Measurements from ENCODE around the gene STAT3.

STAT3 gene

GRCh38 chr17:42317266-42317845, 70.9 kb downstream of the STAT3 start:
- in situ Hi-C loops (cut with MboI; ENCODE audit: low sequenced_read_pairs, unreplicated experiment): no loop called here
- TF ChIP-seq CTCF (IDR thresholded peaks at IDR 0.05; ENCODE audit: borderline replicate concordance, control extremely low read depth, extremely low read depth, insufficient read depth, missing control alignments): no peak
- DNase-seq (ENCODE audit: low spot score): no peak

DNA sequence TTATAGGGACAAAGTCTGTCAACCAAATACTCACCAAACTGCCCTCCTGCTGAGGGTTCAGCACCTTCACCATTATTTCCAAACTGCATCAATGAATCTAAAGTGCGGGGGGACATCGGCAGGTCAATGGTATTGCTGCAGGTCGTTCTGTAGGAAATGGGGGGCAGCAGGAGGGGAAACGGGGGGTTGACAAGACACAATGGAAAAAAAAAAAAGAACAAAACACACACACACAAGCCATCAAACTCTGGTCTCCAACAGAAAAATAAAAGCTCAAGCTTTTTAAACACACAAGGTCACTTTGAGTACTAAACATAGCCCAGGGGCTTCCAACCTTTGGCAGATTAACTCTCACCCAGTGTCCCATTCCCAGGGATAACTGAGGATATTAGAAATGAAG, 71.5 kb downstream of the STAT3 start:
- in situ Hi-C loops (cut with MboI; ENCODE audit: low sequenced_read_pairs, unreplicated experiment): no loop called here
- DNase-seq (ENCODE audit: low spot score): no peak
- no peak for TF ChIP-seq CTCF (IDR thresholded peaks at IDR 0.05; ENCODE audit: borderline replicate concordance, control extremely low read depth, extremely low read depth, insufficient read depth, missing control alignments)

DNA sequence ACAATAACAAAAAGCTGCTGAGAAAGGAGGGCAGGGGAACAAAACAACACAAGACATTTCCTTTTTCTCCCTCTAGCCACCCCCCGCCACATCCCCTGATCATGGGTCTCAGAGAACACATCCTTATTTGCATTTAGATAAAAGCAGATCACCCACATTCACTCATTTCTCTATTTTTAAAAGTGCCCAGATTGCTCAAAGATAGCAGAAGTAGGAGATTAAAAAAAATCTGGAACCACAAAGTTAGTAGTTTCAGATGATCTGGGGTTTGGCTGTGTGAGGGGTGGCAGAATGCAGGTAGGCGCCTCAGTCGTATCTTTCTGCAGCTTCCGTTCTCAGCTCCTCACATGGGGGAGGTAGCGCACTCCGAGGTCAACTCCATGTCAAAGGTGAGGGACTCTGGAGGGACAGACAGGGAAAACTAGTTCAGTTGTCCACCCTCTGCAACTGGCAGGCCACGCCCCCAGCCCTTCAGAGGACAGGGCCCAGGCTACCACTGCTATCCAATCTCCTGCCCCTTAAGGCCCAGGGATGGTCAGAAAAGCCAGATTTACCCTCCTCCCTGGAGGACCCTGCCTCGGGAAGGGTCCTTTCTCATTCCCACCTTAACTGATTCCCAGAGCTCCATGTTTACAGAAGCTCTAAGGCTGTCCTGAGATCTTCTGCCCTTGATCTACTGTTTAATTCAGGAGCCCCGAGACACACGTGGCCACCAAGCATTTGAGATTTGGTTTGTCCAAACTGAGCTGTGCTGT, 72.7 kb downstream of the STAT3 start:
- TF ChIP-seq CTCF (IDR thresholded peaks at IDR 0.05; ENCODE audit: borderline replicate concordance, control extremely low read depth, extremely low read depth, insufficient read depth, missing control alignments): no peak
- in situ Hi-C loops (cut with MboI; ENCODE audit: low sequenced_read_pairs, unreplicated experiment): no loop called here
- no peak for DNase-seq (ENCODE audit: low spot score)

DNA sequence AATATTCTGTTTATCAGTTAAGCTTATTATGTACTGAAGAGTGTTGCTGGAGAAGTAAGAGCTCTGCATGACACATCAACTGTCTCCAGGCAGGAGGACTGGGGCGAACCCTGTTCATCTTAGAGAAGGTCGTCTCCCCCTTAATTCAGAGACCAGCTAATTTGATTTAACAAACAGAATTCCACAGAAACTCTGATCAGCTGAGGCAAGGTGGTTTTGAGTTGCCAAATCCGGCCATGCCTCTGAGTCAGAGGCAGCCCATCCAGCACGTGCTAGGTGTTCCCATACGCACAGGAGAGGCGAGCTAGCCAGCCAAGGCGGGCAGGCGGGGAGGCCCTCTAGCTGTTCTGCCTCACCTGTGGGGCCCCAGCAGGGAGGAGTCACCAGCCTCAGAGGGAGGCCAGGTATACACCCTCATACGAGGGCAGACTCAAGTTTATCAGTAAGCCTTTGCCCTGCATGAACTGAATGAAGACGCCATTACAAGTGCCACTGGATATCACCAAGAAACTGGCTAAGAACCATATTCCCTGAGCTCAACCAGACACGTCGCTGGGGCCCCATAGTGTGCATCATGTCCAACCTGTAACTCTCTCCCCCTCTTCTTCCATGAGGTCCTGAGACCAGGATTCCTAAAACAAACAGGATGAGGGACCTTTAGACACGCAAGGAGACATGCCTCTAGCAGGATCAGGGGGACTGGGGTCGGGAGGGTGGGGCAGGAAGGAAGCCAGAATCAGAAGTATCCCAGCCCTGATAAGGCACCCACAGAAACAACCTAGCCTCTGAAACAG, 74.3 kb downstream of the STAT3 start:
- TF ChIP-seq CTCF (IDR thresholded peaks at IDR 0.05; ENCODE audit: borderline replicate concordance, control extremely low read depth, extremely low read depth, insufficient read depth, missing control alignments): no peak
- in situ Hi-C loops (cut with MboI; ENCODE audit: low sequenced_read_pairs, unreplicated experiment): no loop called here
- DNase-seq (ENCODE audit: low spot score): no peak

GRCh38 chr17:42313389-42313772, 74.9 kb downstream of the STAT3 start:
- no peak for TF ChIP-seq CTCF (IDR thresholded peaks at IDR 0.05; ENCODE audit: borderline replicate concordance, control extremely low read depth, extremely low read depth, insufficient read depth, missing control alignments)
- in situ Hi-C loops (cut with MboI; ENCODE audit: low sequenced_read_pairs, unreplicated experiment): no loop called here
- no peak for DNase-seq (ENCODE audit: low spot score)

GRCh38 chr17:42312285-42313130, 75.7 kb downstream of the STAT3 start:
- in situ Hi-C loops (cut with MboI; ENCODE audit: low sequenced_read_pairs, unreplicated experiment): no loop called here
- DNase-seq (ENCODE audit: low spot score): peak; percentile 86
- peak; percentile 77 for TF ChIP-seq CTCF (IDR thresholded peaks at IDR 0.05; ENCODE audit: borderline replicate concordance, control extremely low read depth, extremely low read depth, insufficient read depth, missing control alignments)
